Right ventricle myocardium superior (tissue), 1 donor: ENCODE measurements around the gene TRMT6. TPM values are rescaled to one million over a fixed set of nuclear protein-coding genes. Genes with fewer than 3 reads are reported as not detected.

Experiments
- ATAC-seq: fragments of 200-7000 bp; cut with Tn5 transposase; one replicate; pipeline ENCODE4 v1.9.1; 2020; ENCODE audit warnings: mild to moderate bottlenecking; ENCODE audit not compliant: poor library complexity
- DNase-seq: peaks from one replicate; pipeline ENCODE4 v3.0.0-alpha.2; 2020
- intact Hi-C: fragments of 100-400 bp; cut with DNase I; formaldehyde crosslinking; loops from one replicate; pipeline ENCODE4 v1.11.2; 2022
- total RNA-seq: library from RNA; stranded (reverse); fragmentation: NEBNext Ultra II Directional; extraction: Animal tissue kit (Norgen Biotek cat#: 25700); gene quantifications from one replicate; pipeline ENCODE4 v1.2.1, GENCODE V29; 2021
- donor health status: DM: no; HTN: yes; CAD: no; lungs with severe emphysema.

Gene TRMT6
- total RNA-seq, 1 donor from 2014 or later: 5.7 TPM

DNA sequence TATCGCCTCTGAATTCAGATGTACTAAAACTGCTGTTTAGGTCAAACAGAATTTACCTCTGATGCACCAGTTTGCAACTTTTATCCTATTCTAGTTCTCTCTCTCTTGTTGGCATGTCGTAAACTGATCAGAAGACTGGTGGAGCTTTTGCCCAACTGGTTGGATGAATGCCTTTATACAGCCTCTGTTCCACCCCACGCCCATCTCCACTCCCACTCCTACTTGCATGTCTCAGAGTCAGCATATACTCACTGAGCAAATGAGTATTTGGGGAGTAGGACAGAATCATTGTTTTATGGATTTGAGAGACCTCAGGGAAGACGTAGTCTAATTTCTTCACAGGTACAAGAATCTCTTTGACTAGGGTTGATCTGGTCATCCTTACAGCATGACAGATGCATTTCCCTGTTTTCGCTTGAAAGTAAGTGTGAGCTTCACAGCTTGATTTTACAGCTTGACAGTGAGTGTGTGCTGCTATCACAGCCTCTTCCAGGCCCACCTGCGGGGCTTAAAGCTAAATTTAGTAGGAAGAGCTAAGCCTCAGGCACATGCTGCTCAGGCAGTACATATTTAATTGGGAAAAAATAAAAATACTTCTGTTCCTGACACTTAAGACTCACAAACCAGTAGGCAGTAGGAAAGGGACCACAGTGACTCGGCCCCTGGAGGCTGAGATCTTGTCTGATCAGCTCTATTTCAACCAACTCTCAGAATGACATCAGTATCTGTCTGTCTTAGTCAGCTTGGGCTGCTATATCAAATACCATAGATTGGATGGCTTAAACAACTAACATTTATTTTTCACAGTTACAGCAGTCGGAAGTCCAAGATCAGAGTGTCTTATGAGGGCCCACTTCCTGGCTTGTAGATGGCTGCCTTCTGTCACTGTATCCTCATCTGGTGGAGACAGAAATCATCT lies 30.4 kb downstream of the TRMT6 start:
- no peak for DNase-seq
- no peak for ATAC-seq
- intact Hi-C loops: no loop called here

DNA sequence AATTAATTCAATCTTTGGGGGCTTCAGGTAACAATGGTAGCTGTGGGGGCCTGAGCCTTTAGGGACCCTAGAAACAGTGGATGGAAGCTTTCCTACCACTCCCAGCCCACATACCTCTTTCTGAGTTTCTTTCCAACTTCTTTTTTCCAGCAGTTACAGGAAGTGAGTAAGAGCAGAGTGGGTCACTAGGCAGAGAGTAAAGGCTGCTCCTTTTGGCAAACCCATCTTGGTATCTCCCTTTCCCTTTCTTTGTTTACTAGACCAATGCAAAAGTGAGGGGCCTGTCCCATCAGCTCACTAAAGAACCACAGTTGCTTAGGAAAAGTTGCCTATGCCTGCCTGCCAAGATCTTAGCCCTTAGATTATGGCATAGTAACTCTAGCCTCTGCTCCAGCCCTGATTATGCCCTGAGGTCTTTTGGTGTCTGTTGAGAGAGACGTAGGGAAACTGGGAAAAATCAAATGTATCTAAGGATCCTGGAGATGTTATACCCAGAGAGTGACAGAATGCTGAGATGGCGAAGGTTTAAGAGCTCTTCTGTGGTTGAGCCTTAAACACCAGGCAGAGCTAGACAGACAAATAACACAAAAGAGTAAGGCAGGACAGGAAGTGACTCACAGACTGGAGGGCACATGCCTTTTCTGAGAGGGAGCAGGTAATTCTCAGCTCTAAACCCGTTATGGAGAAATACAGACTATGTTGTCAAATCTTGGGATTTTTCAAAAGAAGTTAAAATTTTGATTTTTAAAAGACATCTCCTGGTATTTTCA lies 31.3 kb downstream of the TRMT6 start:
- DNase-seq (no peak), ATAC-seq (no peak)
- intact Hi-C loops: no loop called here

DNA sequence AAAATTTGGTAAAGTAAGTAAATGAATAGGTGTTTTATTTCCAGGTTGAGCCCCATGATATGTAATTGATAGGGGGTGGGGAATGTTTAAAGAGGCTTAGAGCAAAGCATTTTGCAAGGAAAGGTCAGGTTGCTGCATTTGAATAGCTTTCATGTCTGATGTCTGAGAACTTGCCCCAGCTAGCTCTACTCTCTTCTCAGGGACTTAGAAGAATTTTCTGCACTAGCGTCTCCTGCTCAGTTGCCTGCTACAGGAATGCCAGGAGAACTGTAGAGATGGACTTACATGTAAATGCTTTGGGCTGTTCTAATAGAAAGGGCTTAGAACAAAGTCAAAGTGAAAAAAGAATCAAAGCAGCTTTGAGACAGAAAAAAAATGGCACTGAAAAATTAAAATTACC lies 35.5 kb downstream of the TRMT6 start:
- ATAC-seq: no peak
- intact Hi-C loops: no loop called here
- DNase-seq: no peak

DNA sequence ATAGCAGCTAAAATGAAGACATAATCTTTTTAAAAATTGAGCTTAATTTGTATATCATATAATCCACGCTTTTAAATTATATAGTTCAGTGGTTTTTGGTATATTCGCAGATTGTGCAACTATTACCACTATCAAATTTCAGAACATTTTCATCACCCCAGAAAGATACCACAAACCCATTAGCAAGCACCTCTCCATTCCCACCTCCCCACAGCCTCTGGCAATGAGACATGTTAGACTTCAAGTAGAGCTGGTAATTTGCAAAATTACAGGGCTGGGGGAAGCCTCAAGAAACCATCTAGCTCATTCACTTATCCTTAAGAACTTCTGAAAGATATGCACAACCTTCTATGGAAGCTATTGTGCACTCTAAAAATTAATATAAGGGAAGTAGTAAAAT lies 37.2 kb downstream of the TRMT6 start:
- intact Hi-C loops: no loop called here

DNA sequence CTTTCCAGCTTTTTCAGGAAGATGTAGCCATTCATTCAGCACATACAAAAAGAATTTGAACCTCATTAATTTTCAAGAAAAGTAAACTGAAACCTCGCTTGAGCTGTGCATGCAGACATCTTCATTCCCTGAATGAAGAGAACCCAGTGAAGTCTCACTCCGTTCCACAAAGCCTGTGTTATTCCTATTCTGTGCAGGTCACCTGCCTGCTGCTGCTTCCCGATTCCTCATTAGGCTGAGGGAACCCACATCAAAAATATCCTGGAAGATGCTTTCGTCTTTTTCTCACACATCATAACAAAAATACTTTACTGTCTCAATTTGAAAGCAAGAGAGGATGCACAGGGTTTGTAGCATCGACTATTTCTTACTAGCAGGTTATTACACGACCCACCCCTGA lies 40.1 kb downstream of the TRMT6 start:
- ATAC-seq (no peak), DNase-seq (no peak)
- intact Hi-C loops: no loop called here

More for the DNA sequence above, 37.2 kb downstream of the TRMT6 start:
- DNase-seq (no peak), ATAC-seq (no peak)

DNA sequence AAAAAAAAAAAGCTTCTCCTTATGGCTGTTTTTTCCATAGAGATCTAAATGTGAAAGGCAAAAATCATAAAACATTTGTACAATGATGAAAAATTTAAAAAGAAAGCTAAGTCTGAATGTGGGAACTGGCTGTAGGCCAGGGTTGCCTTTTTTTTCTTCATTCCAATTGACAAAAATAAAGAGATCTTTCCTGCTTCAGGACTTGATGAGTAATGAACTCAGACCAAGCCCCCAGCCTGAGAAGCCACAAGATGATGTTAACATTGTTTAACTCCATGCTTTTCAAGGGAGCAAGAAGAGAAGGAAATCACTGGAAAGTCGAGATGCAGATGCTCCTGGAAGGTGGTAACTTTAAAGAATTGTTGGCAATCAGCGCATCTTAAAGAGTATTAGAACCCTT lies 41.4 kb downstream of the TRMT6 start:
- DNase-seq: no peak
- ATAC-seq: no peak
- intact Hi-C loops: no loop called here

DNA sequence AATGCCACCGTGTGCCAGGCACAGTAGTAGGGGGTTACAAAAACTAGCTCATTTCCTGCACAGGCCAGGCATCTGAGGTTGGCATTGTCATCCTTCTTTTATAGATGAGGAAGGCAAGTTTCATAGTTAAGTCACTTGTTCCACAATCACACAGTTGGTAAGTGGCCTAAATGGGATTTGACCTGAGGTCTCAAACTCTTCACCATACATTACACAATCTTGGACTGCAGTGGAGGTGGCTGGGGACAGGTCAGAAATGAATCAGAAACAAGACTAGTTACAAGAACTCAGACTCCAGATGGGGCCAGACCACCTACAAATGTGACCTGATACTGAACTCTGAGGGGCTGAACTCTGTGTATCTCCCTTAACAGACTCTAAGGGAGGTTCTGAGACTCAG lies 49.4 kb downstream of the TRMT6 start:
- DNase-seq (no peak), ATAC-seq (no peak)
- intact Hi-C loops: no loop called here

DNA sequence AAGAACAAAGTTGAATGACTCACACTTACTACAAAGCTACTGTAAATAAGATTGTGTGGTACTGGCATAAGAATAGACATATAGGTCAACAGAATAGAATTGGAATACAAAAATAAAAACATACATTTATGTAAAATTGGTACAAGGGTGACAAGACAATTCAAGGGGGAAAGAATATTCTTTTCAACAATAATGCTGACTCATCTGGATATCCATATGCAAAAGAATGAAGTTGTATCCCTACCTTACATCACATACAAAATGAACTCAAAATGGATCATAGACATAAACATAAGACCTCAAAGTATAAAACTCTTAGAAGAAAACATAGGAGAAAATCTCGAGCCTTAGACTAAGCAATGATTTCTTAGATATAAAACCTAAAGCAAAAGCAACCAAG lies 50.9 kb downstream of the TRMT6 start:
- no peak for ATAC-seq
- DNase-seq: no peak
- intact Hi-C loops: no loop called here

DNA sequence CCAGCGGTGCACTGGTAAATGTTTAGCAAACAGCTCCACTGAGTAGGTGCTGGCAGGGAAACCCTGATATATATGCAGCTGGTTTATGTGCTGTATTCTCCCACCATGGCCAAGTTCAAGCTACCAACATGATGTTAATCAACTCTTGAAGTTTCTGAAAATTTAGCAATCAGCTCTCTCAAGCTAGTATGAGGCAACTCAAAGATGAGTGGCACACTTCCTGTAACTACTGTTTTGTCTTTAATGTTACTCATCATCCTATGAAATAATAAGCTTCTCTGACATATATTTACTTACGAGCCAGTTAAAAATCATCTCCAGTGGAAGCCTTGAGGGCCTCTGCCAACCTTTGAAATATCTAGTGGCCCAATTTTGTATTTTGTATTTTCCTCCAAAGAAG lies 54.7 kb downstream of the TRMT6 start:
- DNase-seq (no peak), ATAC-seq (no peak)
- intact Hi-C loops: no loop called here

DNA sequence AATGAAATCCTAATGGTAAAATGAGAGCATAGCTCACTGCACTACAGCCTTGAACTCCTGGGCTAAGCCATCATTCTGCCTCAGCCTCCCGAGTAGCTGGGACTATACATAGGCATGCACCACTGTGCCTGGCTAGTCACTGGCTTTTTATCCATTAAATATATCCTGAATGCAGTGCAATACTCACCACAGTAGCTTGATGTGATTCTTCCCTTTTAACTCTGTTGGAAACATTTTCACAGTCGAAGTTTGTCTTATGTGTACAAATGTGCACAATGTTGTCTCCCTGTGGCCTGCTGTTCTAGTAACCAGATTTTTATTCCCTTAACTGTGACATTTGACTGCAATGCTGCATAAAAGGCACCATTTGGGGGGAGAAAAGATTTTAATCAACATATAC lies 56.7 kb downstream of the TRMT6 start:
- intact Hi-C loops: no loop called here

DNA sequence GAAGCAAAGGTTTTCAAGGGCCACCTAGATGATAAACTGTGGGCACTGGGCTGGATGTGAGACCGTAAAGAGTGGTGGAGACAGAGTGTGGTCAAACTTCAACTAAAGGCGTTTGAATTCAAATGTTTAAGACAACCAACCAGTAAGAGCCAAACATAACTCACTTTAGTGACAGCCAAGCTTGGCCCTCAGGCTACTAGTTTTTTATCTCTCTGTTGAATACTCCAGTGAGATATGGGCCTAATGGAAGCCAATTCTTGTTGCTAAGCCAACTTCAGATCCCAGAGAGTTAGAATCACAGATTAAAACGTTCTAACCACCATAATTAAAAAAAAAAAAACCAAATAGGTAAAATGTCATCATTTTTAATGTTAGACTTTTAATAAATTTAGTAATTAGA lies 57.3 kb downstream of the TRMT6 start:
- ATAC-seq: peak; percentile 41
- intact Hi-C loops: no loop called here

More for the DNA sequence above, 56.7 kb downstream of the TRMT6 start:
- ATAC-seq: no peak
- DNase-seq: no peak

DNA sequence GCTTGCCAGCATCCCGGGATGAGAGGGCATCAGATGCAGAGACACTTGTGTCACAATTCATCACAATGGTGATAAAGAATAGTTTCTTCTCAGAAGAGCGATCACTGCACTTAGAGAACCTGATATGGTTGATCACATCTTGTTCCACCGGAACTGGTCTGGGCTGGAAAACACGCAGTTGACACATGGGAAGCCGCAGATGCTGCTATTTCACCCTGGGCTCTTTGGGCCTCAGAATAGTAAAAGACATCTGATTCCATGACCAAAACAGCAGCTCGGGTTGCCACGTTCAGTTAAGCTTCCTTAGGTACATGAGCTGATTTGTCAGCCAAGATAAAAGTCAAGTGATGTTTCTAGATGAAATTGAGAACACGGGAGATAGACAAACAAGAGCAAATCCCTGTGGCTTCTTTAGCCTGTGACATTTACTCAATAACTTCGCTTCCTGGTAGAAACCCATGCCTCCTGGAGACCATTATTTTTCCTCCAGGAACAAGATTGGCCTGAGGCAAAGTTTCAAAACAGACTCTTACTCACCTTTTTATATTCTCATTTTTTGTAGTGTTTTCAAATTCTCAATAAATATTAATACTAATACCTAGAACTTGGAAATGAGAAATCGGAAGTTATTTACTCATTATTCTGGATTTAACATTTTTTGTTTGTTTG lies 59.4 kb downstream of the TRMT6 start:
- DNase-seq (no peak), ATAC-seq (peak; percentile 13)
- intact Hi-C loops: no loop called here

More for the DNA sequence above, 57.3 kb downstream of the TRMT6 start:
- no peak for DNase-seq

DNA sequence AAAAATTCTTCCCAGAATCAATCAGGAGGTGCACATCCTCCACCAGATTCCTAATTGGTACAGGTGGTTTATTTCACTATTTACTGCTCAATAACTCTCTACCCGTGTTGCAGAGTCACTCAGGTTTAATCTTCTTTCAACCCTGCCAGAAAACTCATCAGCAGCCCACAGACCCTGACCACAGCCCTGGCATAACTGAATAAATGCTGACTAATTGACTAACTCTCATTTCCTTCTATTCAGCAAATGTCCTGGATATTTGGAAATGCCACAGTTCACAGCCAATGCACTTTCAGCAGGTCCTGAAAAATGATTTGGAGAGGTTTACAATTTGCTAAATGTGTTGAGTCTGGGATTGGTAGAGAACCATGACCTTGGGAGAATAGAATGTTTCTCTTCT lies 62.3 kb downstream of the TRMT6 start:
- no peak for ATAC-seq
- intact Hi-C loops: no loop called here
- no peak for DNase-seq

DNA sequence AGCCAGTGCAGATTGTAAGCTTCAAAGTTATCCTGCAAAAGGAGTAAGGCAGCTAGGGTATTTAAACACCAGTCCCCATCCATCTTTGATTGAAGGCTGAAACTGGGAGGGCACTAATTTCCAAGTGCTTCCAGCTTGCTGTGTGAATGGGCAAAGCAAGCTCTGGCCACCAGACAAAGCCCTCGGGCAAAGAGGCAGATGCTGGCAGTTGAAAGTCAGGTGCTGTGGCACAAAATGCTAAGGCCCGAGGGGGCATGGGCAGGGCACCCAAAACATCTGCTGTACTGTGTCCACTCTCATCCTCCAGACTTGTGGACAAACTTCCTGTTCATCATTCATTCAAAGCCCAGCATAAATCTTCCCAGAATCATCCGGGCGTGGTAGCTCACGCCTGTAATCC lies 62.9 kb downstream of the TRMT6 start:
- intact Hi-C loops: no loop called here
- DNase-seq (no peak), ATAC-seq (peak; percentile 36)

Other genes starting within 250 kb of the TRMT6 start
- 7.4 TPM for gene SHLD1, start 200.1 kb downstream of the TRMT6 start, total RNA-seq
- gene CHGB, start 39.0 kb downstream of the TRMT6 start, total RNA-seq: 7.7 TPM
- 6.6 TPM for gene MCM8, start 119 bp upstream of the TRMT6 start, total RNA-seq
- gene CRLS1, start 55.6 kb upstream of the TRMT6 start, total RNA-seq: 93.5 TPM
- gene LRRN4, start 103.5 kb upstream of the TRMT6 start, total RNA-seq: not detected
- gene FERMT1, start 172.5 kb upstream of the TRMT6 start, total RNA-seq: 1.0 TPM